ENCODE results near the gene MATN4. TPM values are rescaled to one million over a fixed set of nuclear protein-coding genes. Genes with fewer than 3 reads are reported as not detected.

Gene MATN4
- total and polyA plus RNA-seq, 3 experiments from 2014 or later: 0.22 TPM; not detected in 2

GRCh38 chr20:45316150-45317080, 8.3 kb upstream of the MATN4 start:
- ChIA-PET CTCF (interaction anchor here (0.9 to 9.9 kb wide), 4 partner anchors 10 to 454 kb away, joined by 3 to 81 read pairs (median 4); no protein-coding TSS in a partner anchor), POLR2A (no interaction called here)
- Histone ChIP-seq H3K4me1 (ENCODE audit: insufficient read depth, low read length) (peaks cover 24% of the 10 kb centered on the region), H3K36me3 (ENCODE audit: insufficient read depth, low read length) (no peaks in the 10 kb centered on the region), H3K27me3 (ENCODE audit: insufficient read depth, low read length, poor library complexity, severe bottlenecking) (peaks cover 2% of the 10 kb centered on the region), H3K4me3 (ENCODE audit: low read length) (no peak overlapping the region), H3K9me3 (ENCODE audit: low read length) (no peaks in the 10 kb centered on the region), H3K27ac (ENCODE audit: low read depth, low read length) (no peak overlapping the region)
- Mint-ChIP-seq H3K27me3 (peaks cover 21 to 40% of the 10 kb centered on the region in 2 donors), H3K4me3 (no peak overlapping the region), H3K4me1 (peaks cover 16 to 24% (median 21%) of the 10 kb centered on the region in 3 donors), H3K9me3 (peaks cover 0 to 1% (median 0%) of the 10 kb centered on the region in 5 donors), H3K36me3 (no peaks in the 10 kb centered on the region), H3K27ac (no peak overlapping the region)
- no peak for DNase-seq

- Histone ChIP-seq H3K9me3 (ENCODE audit: low read length) (no peaks in the 10 kb centered on the region), H3K4me3 (ENCODE audit: low read length) (no peak overlapping the region), H3K4me1 (ENCODE audit: insufficient read depth, low read length) (peaks cover 17% of the 10 kb centered on the region), H3K36me3 (ENCODE audit: insufficient read depth, low read length) (no peaks in the 10 kb centered on the region), H3K27me3 (ENCODE audit: insufficient read depth, low read length, poor library complexity, severe bottlenecking) (peaks cover 2% of the 10 kb centered on the region), H3K27ac (ENCODE audit: low read depth, low read length) (no peak overlapping the region)
- Mint-ChIP-seq H3K27ac (no peak overlapping the region), H3K9me3 (peaks cover 0 to 1% (median 0%) of the 10 kb centered on the region in 5 donors), H3K36me3 (no peaks in the 10 kb centered on the region), H3K27me3 (peaks cover 23 to 47% of the 10 kb centered on the region in 2 donors), H3K4me1 (peaks cover 9 to 22% (median 21%) of the 10 kb centered on the region in 3 donors), H3K4me3 (no peak overlapping the region)
- no peak for DNase-seq
- CTCF ChIA-PET: interaction anchor here (0.9 to 9.9 kb wide), 4 partner anchors 11 to 455 kb away, joined by 3 to 81 read pairs (median 4); no protein-coding TSS in a partner anchor
- POLR2A ChIA-PET: no interaction called here
Observed at GRCh38 chr20:45315672-45316071, 7.6 kb upstream of the MATN4 start.

GRCh38 chr20:45313943-45314342, 5.8 kb upstream of the MATN4 start:
- no peak for DNase-seq
- peaks cover 31 to 62% of the 10 kb centered on the region in 2 donors for H3K27me3 Mint-ChIP-seq
- CTCF ChIA-PET: interaction anchor here (1.1 to 9.9 kb wide), 4 partner anchors 21 to 456 kb away, joined by 3 to 81 read pairs (median 9); no protein-coding TSS in a partner anchor
- Histone ChIP-seq H3K27me3 (ENCODE audit: insufficient read depth, low read length, poor library complexity, severe bottlenecking) (peaks cover 2% of the 10 kb centered on the region), H3K9me3 (ENCODE audit: low read length) (no peaks in the 10 kb centered on the region), H3K27ac (ENCODE audit: low read depth, low read length) (no peak overlapping the region), H3K4me1 (ENCODE audit: insufficient read depth, low read length) (peaks cover 1% of the 10 kb centered on the region), H3K4me3 (ENCODE audit: low read length) (no peak overlapping the region), H3K36me3 (ENCODE audit: insufficient read depth, low read length) (no peaks in the 10 kb centered on the region)
- POLR2A ChIA-PET: no interaction called here
- H3K4me1 Mint-ChIP-seq: peaks cover 1 to 14% (median 14%) of the 10 kb centered on the region in 3 donors
- no peaks in the 10 kb centered on the region for H3K36me3 Mint-ChIP-seq
- H3K9me3 Mint-ChIP-seq: peaks cover 0 to 1% (median 0%) of the 10 kb centered on the region in 5 donors
- no peak overlapping the region for H3K27ac Mint-ChIP-seq
- H3K4me3 Mint-ChIP-seq: no peak overlapping the region

GRCh38 chr20:45313065-45313695, 5.1 kb upstream of the MATN4 start:
- Histone ChIP-seq H3K27me3 (ENCODE audit: insufficient read depth, low read length, poor library complexity, severe bottlenecking) (peaks cover 2% of the 10 kb centered on the region), H3K9me3 (ENCODE audit: low read length) (no peaks in the 10 kb centered on the region), H3K4me1 (ENCODE audit: insufficient read depth, low read length) (no peaks in the 10 kb centered on the region), H3K27ac (ENCODE audit: low read depth, low read length) (no peak overlapping the region), H3K4me3 (ENCODE audit: low read length) (no peak overlapping the region), H3K36me3 (ENCODE audit: insufficient read depth, low read length) (no peaks in the 10 kb centered on the region)
- Mint-ChIP-seq H3K9me3 (peaks cover 0 to 1% (median 0%) of the 10 kb centered on the region in 5 donors), H3K36me3 (no peaks in the 10 kb centered on the region), H3K4me1 (peaks cover 0 to 12% (median 11%) of the 10 kb centered on the region in 3 donors), H3K27ac (no peak overlapping the region), H3K4me3 (no peak overlapping the region), H3K27me3 (peaks cover 37 to 66% of the 10 kb centered on the region in 2 donors)
- ChIA-PET CTCF (interaction anchor here (0.7 to 2.9 kb wide), 7 partner anchors 8 to 458 kb away, joined by 3 to 13 read pairs (median 8); no protein-coding TSS in a partner anchor), POLR2A (no interaction called here)
- DNase-seq: no peak

- Histone ChIP-seq H3K9me3 (ENCODE audit: low read length) (no peaks in the 10 kb centered on the region), H3K36me3 (ENCODE audit: insufficient read depth, low read length) (no peaks in the 10 kb centered on the region), H3K27ac (ENCODE audit: low read depth, low read length) (no peak overlapping the region), H3K4me1 (ENCODE audit: insufficient read depth, low read length) (no peaks in the 10 kb centered on the region), H3K27me3 (ENCODE audit: insufficient read depth, low read length, poor library complexity, severe bottlenecking) (peaks cover 2% of the 10 kb centered on the region), H3K4me3 (ENCODE audit: low read length) (no peak overlapping the region)
- DNase-seq: no peak
- H3K4me1 Mint-ChIP-seq: peaks cover 0 to 12% (median 11%) of the 10 kb centered on the region in 3 donors
- peaks cover 37 to 72% of the 10 kb centered on the region in 2 donors for H3K27me3 Mint-ChIP-seq
- CTCF ChIA-PET: interaction anchor here (0.6 to 2.9 kb wide), 8 partner anchors 9 to 468 kb away, joined by 3 to 13 read pairs (median 8); no protein-coding TSS in a partner anchor
- no peak overlapping the region for H3K27ac Mint-ChIP-seq
- H3K4me3 Mint-ChIP-seq: no peak overlapping the region
- H3K36me3 Mint-ChIP-seq: no peaks in the 10 kb centered on the region
- POLR2A ChIA-PET: no interaction called here
- H3K9me3 Mint-ChIP-seq: peaks cover 0 to 1% (median 0%) of the 10 kb centered on the region in 5 donors
Observed at GRCh38 chr20:45312241-45312640, 4.1 kb upstream of the MATN4 start.

- H3K27me3 Mint-ChIP-seq: peaks cover 38 to 72% of the 10 kb centered on the region in 2 donors
- Histone ChIP-seq H3K4me3 (ENCODE audit: low read length) (no peak overlapping the region), H3K4me1 (ENCODE audit: insufficient read depth, low read length) (no peaks in the 10 kb centered on the region), H3K27ac (ENCODE audit: low read depth, low read length) (no peak overlapping the region), H3K9me3 (ENCODE audit: low read length) (no peaks in the 10 kb centered on the region), H3K36me3 (ENCODE audit: insufficient read depth, low read length) (no peaks in the 10 kb centered on the region), H3K27me3 (ENCODE audit: insufficient read depth, low read length, poor library complexity, severe bottlenecking) (peaks cover 2% of the 10 kb centered on the region)
- ChIA-PET POLR2A (no interaction called here), CTCF (interaction anchor here (0.6 to 2.9 kb wide), 8 partner anchors 9 to 468 kb away, joined by 3 to 13 read pairs (median 8); no protein-coding TSS in a partner anchor)
- no peak overlapping the region for H3K27ac Mint-ChIP-seq
- H3K4me1 Mint-ChIP-seq: peaks cover 0 to 12% (median 11%) of the 10 kb centered on the region in 3 donors
- peaks cover 0 to 1% (median 0%) of the 10 kb centered on the region in 5 donors for H3K9me3 Mint-ChIP-seq
- no peaks in the 10 kb centered on the region for H3K36me3 Mint-ChIP-seq
- DNase-seq: peak; percentile 18 to 62 (median 25)
- H3K4me3 Mint-ChIP-seq: peak overlapping the region in 1 of 7 donors; percentile 72
Observed at GRCh38 chr20:45311589-45312211, 3.6 kb upstream of the MATN4 start.

- Histone ChIP-seq H3K4me1 (ENCODE audit: insufficient read depth, low read length) (no peaks in the 10 kb centered on the region), H3K4me3 (ENCODE audit: low read length) (no peak overlapping the region), H3K36me3 (ENCODE audit: insufficient read depth, low read length) (no peaks in the 10 kb centered on the region), H3K27me3 (ENCODE audit: insufficient read depth, low read length, poor library complexity, severe bottlenecking) (no peaks in the 10 kb centered on the region), H3K9me3 (ENCODE audit: low read length) (no peaks in the 10 kb centered on the region), H3K27ac (ENCODE audit: low read depth, low read length) (no peak overlapping the region)
- DNase-seq: no peak
- Mint-ChIP-seq H3K9me3 (no peaks in the 10 kb centered on the region), H3K36me3 (no peaks in the 10 kb centered on the region), H3K4me1 (peaks cover 2 to 11% (median 8%) of the 10 kb centered on the region in 3 donors), H3K27ac (no peak overlapping the region), H3K27me3 (peaks cover 32 to 72% of the 10 kb centered on the region in 2 donors), H3K4me3 (no peak overlapping the region)
- POLR2A ChIA-PET: no interaction called here
- CTCF ChIA-PET: no interaction called here
Observed at GRCh38 chr20:45309075-45309474, 976 bp upstream of the MATN4 start.
